Neural crest cell (in vitro differentiated cells): Measurements from ENCODE around the gene EN1. TPM values are rescaled to one million over a fixed set of nuclear protein-coding genes. Genes with fewer than 3 reads are reported as not detected.

Experiments
- DNase-seq: peaks from one replicate; pipeline ENCODE4 v3.0.0; 2021; ENCODE audit warnings: low read depth, mixed read lengths, low spot score
- H3K27ac Mint-ChIP-seq: one replicate; pipeline ENCODE4 v1.8.0; 2021; ENCODE audit warnings: mild to moderate bottlenecking, mixed read lengths; ENCODE audit not compliant: unreplicated experiment
- H3K27me3 Mint-ChIP-seq: 2 replicates; pipeline ENCODE4 v1.8.0; 2021; ENCODE audit warnings: low read depth, mild to moderate bottlenecking, mixed read lengths
- H3K36me3 Mint-ChIP-seq: 2 replicates; pipeline ENCODE4 v1.8.0; 2021; ENCODE audit warnings: low read depth, mild to moderate bottlenecking, mixed read lengths
- H3K4me1 Mint-ChIP-seq: 2 replicates; pipeline ENCODE4 v1.8.0; 2021; ENCODE audit warnings: mixed read lengths
- H3K4me3 Mint-ChIP-seq: one replicate; pipeline ENCODE4 v1.8.0; 2021; ENCODE audit warnings: mild to moderate bottlenecking, mixed read lengths
- H3K9me3 Mint-ChIP-seq: 2 replicates; pipeline ENCODE4 v1.8.0; 2021; ENCODE audit warnings: mixed read lengths
- total RNA-seq: library from RNA; stranded (reverse); gene quantifications from 2 replicates; pipeline ENCODE4 v1.2.1, GENCODE V29; 2021
- TF ChIP-seq, protein P1 (sequence below): fragments of 200-600 bp; sonication (generic); conservative IDR thresholded peaks from 2 replicates; pipeline ENCODE4 v1.5.0; 2021; ENCODE audit warnings: antibody characterized with exemption, mild to moderate bottlenecking

The EN1 gene
- total RNA-seq, 1 donor from 2014 or later: 12.6 TPM

DNA sequence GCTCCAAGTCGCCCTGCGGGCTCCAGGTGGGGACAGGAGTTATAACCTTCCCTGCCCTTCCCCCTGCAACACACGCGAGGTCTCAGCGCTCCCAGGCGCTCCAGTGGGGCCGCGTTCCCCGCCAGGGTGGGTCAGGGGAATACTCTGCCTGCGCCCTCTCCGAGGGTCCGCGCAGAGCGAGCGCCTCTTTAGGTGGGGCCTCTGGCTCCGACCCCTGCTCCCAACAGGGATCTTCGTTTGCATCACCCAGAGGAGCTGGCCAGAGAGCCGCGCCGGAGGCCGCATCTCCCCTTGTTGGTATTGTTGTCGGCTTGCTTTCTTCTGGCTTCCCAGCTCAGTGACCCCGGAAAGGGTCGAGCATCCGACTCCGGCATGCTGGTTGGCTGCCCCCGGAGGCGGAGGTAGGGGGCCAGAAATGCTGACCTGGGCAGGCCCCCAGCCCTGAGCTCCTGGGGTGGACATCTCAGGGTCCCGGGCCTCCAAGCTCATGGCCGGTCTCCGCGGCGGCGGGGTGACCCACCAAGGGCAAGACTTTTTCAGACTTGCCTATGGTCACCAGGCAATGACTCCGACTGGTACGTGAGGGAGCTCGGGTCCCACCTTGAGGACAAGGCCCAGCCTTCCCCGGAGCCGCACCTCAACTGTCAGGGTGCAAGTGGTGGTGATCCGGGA lies 11.2 kb upstream of the EN1 start:
- Mint-ChIP-seq H3K36me3 (peaks cover 2% of the 10 kb centered on the region), H3K4me3 (no peak overlapping the region), H3K27ac (no peak overlapping the region), H3K4me1 (peaks cover 16% of the 10 kb centered on the region), H3K27me3 (peaks cover 99% of the 10 kb centered on the region), H3K9me3 (no peaks in the 10 kb centered on the region)
- TF ChIP-seq, protein P1, sequence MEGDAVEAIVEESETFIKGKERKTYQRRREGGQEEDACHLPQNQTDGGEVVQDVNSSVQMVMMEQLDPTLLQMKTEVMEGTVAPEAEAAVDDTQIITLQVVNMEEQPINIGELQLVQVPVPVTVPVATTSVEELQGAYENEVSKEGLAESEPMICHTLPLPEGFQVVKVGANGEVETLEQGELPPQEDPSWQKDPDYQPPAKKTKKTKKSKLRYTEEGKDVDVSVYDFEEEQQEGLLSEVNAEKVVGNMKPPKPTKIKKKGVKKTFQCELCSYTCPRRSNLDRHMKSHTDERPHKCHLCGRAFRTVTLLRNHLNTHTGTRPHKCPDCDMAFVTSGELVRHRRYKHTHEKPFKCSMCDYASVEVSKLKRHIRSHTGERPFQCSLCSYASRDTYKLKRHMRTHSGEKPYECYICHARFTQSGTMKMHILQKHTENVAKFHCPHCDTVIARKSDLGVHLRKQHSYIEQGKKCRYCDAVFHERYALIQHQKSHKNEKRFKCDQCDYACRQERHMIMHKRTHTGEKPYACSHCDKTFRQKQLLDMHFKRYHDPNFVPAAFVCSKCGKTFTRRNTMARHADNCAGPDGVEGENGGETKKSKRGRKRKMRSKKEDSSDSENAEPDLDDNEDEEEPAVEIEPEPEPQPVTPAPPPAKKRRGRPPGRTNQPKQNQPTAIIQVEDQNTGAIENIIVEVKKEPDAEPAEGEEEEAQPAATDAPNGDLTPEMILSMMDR: no peak
- DNase-seq: no peak

GRCh38 chr2:118857677-118858484 lies 10.4 kb upstream of the EN1 start:
- Mint-ChIP-seq H3K4me3 (no peak overlapping the region), H3K4me1 (peaks cover 16% of the 10 kb centered on the region), H3K27ac (no peak overlapping the region), H3K36me3 (peaks cover 2% of the 10 kb centered on the region), H3K9me3 (no peaks in the 10 kb centered on the region), H3K27me3 (peaks cover 100% of the 10 kb centered on the region)
- no peak for DNase-seq
- TF ChIP-seq, protein P1: no peak

- no peak for DNase-seq
Measured at GRCh38 chr2:118856978-118857676, 9.7 kb upstream of the EN1 start.

DNA sequence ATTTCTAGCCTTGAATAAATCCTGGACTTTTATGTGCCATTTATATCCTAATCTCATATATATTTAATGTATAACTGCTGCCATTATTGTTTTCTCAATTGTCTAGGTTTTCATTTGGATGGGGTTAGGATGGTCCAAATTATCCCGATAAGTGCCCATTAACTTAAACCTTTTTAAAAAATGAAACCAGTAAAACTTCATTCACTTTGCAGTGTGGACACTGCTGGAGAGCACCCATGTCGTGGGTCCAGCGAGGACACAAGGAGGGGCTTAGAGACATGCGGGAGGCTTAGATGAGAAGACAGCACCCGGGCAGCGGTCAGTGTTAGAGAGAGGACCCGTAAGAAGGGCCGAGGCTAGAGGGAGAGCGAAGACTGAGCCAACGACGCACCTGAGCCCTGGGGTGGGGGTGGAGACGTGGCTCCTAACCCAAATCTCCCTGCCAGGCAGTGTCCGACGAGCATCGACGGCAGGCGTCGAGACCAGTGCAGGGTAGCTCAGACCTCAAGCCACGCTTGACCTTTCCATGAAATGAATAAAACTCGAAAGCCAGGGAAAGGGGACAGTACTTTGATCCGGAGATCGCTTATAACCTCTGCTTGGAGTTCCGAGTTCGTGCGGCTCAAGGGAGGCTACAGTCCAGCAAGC lies 9.0 kb upstream of the EN1 start:
- TF ChIP-seq, protein P1: no peak
- peaks cover 16% of the 10 kb centered on the region for H3K4me1 Mint-ChIP-seq

More at GRCh38 chr2:118856978-118857676, 9.7 kb upstream of the EN1 start:
- H3K27ac Mint-ChIP-seq: no peak overlapping the region
- peaks cover 100% of the 10 kb centered on the region for H3K27me3 Mint-ChIP-seq
- TF ChIP-seq, protein P1: no peak
- H3K36me3 Mint-ChIP-seq: peaks cover 2% of the 10 kb centered on the region
- H3K4me3 Mint-ChIP-seq: no peak overlapping the region
- no peaks in the 10 kb centered on the region for H3K9me3 Mint-ChIP-seq
- peaks cover 16% of the 10 kb centered on the region for H3K4me1 Mint-ChIP-seq

More for the DNA sequence above, 9.0 kb upstream of the EN1 start:
- no peak for DNase-seq
- Mint-ChIP-seq H3K36me3 (peaks cover 2% of the 10 kb centered on the region), H3K27ac (no peak overlapping the region), H3K4me3 (peak overlapping the region; percentile 52), H3K9me3 (no peaks in the 10 kb centered on the region), H3K27me3 (peaks cover 100% of the 10 kb centered on the region)
